Measurements from ENCODE around the gene ECE1.
"Not testable (repeated sequence)": the region's sequence is repeated elsewhere in the genome, so short reads cannot be mapped to it uniquely, and the experiment has no call there.

Gene ECE1

DNA sequence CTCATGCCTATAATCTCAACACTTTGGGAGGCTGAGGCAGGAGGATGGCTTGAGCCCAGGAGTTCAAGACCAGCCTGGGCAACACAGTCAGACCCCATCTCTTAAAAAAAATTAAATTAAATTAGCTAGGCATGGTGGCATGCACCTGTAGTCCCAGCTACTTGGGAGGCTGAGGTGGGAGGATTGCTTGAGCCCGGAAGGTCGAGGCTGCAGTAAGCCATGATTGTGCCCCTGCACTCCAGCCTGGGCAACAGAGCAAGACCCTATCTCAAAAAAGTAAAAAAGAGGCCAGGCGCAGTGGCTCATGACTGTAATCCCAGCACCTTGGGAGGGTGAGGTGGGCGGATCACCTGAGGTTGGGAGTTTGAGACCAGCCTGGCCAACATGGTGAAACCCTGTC lies 8.2 kb downstream of the ECE1 start:
- H3K36me3 Mint-ChIP-seq (ENCODE audit: low read depth) = peaks cover 27% of the 10 kb centered on the region
- not testable (repeated sequence) for H3K4me3 Mint-ChIP-seq; H3K9me3 Mint-ChIP-seq; H3K27me3 Mint-ChIP-seq (ENCODE audit: low read depth); H3K27ac Mint-ChIP-seq
- peaks cover 39% of the 10 kb centered on the region for H3K4me1 Mint-ChIP-seq (ENCODE audit: low read depth)

DNA sequence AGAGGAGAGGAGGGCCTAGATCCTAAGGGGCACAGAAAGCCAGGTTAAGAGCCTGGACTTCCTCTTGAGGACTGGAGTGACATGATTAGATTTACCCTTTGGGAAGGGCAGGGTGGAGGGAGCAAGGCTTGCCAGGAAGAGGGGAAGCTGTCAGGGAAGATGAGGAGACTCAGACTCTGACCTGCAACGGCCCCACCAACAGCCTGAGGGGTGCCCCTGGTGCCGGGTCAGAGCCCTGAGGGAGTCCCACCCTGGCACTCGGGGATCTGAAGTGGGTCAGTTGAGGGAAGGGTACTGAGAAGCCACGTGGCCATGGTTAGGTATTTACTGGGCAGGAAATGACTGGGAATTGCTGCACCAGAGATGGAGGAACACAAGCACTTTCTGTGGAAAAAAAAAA lies 9.8 kb downstream of the ECE1 start:
- Mint-ChIP-seq H3K9me3 (no peaks in the 10 kb centered on the region), H3K27me3 (ENCODE audit: low read depth) (no peaks in the 10 kb centered on the region), H3K4me1 (ENCODE audit: low read depth) (peaks cover 39% of the 10 kb centered on the region), H3K4me3 (peak overlapping the region; percentile 84), H3K36me3 (ENCODE audit: low read depth) (peaks cover 25% of the 10 kb centered on the region), H3K27ac (peak overlapping the region; percentile 98)

DNA sequence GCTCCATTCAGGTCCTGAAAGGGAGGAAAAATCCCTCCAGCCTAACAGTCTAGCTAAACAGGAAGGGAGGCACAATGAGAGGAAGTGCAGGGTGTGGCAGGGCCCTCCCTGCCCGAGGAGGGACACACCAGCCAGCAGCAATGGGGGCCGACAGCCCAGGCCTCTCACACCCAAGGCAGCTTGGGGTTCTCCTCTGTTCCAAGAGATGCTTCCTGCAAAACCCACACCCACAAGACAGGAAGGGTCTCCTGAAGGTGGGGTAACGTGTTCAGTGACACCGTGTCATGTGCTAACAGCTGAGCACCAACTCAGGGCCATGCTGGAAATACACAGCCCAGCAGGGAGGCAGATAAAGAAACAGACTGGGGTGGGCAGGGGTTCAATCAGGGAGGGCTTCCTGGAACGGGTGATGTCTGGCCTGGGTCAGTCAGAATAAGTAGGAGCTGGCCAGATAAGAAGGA lies 10.2 kb downstream of the ECE1 start:
- Mint-ChIP-seq H3K4me1 (ENCODE audit: low read depth) (peaks cover 39% of the 10 kb centered on the region), H3K9me3 (no peaks in the 10 kb centered on the region), H3K36me3 (ENCODE audit: low read depth) (peaks cover 25% of the 10 kb centered on the region), H3K27ac (peak overlapping the region; percentile 98), H3K27me3 (ENCODE audit: low read depth) (no peaks in the 10 kb centered on the region), H3K4me3 (peak overlapping the region; percentile 84)

DNA sequence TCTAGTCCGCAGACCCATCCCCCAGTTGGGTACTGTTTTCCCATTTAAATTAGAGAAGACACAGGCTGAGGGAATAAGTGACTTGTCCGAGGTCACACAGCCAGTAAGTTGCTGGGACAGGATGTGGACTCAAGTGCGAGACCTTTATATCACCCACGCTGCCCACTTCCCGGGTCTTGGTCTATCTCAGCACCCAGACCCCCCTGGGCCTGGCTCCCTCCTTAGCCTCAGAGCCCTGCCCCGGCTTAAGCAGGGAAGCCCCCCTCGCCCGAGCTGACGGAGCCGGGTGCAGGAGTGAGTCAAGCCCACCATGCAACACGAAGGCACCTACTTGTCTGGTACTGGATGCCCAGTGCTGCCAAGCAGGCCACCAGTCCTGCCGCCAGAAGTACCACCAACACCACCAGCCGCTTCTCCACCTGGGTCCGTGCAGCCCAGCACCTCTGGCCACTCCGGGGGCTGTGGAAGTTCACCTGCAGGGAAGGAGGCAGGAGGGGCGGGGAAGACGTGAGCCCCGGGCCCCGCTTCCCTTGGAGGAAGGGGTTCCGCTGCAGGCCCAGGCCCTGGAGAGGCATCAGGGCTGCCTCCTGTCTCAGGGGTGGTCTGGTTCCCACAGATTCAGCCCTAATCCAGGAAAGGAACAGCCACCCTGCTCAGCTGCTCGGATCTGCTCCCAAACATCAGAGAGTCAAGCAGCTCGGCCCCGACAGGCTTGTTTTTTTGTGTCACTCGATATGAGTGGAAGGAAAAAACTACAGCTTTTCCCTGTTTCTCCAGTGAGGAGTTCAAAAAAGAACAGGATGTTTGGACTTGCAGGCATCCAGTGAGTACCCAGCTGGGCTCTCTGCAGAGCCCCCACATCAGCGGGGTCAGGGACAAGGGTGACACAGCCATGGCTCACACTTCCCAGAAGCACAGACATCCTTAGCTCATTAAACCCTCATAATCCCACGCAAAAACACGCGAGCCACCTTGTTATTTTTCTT lies 11.1 kb downstream of the ECE1 start:
- Mint-ChIP-seq H3K27ac (peak overlapping the region; percentile 98), H3K4me1 (ENCODE audit: low read depth) (peaks cover 40% of the 10 kb centered on the region), H3K4me3 (peak overlapping the region; percentile 84), H3K36me3 (ENCODE audit: low read depth) (peaks cover 28% of the 10 kb centered on the region), H3K9me3 (no peaks in the 10 kb centered on the region), H3K27me3 (ENCODE audit: low read depth) (no peaks in the 10 kb centered on the region)

DNA sequence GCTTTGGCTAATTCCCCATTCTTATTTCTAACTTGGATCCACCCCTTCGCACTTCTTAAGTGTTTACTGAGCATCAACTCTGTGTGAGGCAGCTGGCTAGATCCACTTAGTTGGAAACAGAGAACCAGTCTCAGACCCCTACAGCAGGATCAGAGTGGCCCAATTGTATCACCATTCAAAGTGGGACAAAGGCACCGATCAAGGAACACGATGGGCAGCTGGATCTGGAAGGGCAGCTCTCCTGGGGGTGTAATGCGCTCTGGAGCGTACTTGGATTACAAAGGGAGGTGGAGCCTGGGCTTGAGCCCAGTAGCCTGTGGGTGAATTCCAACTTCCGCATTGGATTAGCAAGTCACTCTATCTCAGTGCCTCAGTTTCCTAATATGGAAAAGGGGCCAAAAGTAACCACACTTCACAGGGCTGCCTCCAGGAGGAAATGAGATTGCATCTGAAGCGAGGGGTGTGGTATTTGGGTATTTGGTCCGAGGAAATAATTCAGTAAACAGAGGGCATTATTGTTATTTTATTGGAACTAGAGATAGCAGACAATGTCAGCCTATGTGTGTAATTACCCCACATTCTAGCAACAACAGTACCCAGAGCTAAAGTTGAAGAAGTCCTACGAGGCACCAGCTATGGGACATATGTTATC lies 11.9 kb downstream of the ECE1 start:
- Mint-ChIP-seq H3K4me3 (no peak overlapping the region), H3K36me3 (ENCODE audit: low read depth) (peaks cover 26% of the 10 kb centered on the region), H3K9me3 (no peaks in the 10 kb centered on the region), H3K27ac (no peak overlapping the region), H3K4me1 (ENCODE audit: low read depth) (peaks cover 40% of the 10 kb centered on the region), H3K27me3 (ENCODE audit: low read depth) (no peaks in the 10 kb centered on the region)

DNA sequence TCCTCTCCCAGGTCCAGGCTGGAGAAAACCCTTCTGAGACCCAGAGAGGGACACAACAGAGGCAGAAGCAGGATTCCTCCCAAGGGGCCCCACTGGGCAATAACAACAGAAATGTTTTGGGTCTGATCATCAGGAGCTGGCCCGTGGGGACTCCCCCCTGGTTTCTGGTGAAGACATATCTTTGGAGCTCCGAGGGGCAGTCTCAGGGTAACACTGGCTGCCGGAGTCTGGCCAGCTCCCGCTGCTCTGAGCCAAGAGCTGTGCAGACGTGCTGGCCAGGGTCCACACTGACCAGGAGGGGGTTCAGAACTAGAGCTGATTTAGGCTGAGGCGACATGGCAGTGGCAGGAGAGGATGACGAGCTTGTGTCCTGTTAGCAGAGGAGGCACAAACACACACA lies 13.1 kb downstream of the ECE1 start:
- Mint-ChIP-seq H3K27me3 (ENCODE audit: low read depth) (no peaks in the 10 kb centered on the region), H3K9me3 (no peaks in the 10 kb centered on the region), H3K36me3 (ENCODE audit: low read depth) (peaks cover 29% of the 10 kb centered on the region), H3K4me3 (no peak overlapping the region), H3K27ac (peak overlapping the region; percentile 43), H3K4me1 (ENCODE audit: low read depth) (peaks cover 37% of the 10 kb centered on the region)

DNA sequence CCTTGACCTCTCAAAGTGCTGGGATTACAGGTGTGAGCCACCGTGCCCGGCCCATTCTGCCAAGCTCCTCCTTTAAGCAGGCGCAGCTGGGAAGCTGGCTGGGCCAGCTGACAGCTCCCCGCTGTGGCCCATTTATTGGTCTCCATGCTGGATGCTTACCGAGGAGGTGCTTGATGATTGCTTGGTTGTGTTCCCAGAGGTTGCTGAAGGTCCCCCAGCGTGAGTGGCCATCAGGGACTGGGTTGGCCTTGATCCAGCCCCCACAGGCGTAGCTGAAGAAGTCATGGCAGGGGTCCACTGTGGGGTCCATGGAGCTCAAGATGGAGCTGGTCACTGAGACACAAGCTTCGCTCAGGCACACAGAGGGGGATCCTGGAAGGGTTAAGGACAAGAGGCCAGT lies 17.7 kb downstream of the ECE1 start:
- no peaks in the 10 kb centered on the region for H3K27me3 Mint-ChIP-seq (ENCODE audit: low read depth)
- peaks cover 44% of the 10 kb centered on the region for H3K36me3 Mint-ChIP-seq (ENCODE audit: low read depth)

DNA sequence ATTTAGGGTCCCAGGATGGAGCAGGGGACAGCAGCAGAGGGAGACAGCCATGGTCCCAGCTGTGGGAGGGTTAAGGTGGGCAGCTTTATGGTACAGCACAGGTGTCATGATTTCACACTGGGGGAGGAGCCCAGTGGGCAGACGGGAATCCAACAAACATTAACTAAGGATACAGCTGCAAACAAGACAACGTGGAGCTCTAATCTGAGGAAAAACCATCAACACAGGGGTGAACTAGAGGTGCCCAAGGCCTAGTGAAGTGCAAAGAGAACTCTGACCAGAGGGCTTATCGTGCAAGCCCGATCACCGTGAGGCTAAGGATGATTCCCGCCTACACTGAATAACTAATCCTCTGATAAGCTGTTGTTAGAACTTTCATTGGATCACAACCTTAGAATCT lies 18.7 kb downstream of the ECE1 start:
- Mint-ChIP-seq H3K4me3 (no peak overlapping the region), H3K4me1 (ENCODE audit: low read depth) (peaks cover 17% of the 10 kb centered on the region), H3K27ac (peak overlapping the region; percentile 26), H3K9me3 (no peaks in the 10 kb centered on the region), H3K27me3 (ENCODE audit: low read depth) (no peaks in the 10 kb centered on the region), H3K36me3 (ENCODE audit: low read depth) (peaks cover 46% of the 10 kb centered on the region)

More for the DNA sequence above, 17.7 kb downstream of the ECE1 start:
- no peaks in the 10 kb centered on the region for H3K9me3 Mint-ChIP-seq
- H3K4me3 Mint-ChIP-seq = no peak overlapping the region
- peaks cover 17% of the 10 kb centered on the region for H3K4me1 Mint-ChIP-seq (ENCODE audit: low read depth)
- no peak overlapping the region for H3K27ac Mint-ChIP-seq

DNA sequence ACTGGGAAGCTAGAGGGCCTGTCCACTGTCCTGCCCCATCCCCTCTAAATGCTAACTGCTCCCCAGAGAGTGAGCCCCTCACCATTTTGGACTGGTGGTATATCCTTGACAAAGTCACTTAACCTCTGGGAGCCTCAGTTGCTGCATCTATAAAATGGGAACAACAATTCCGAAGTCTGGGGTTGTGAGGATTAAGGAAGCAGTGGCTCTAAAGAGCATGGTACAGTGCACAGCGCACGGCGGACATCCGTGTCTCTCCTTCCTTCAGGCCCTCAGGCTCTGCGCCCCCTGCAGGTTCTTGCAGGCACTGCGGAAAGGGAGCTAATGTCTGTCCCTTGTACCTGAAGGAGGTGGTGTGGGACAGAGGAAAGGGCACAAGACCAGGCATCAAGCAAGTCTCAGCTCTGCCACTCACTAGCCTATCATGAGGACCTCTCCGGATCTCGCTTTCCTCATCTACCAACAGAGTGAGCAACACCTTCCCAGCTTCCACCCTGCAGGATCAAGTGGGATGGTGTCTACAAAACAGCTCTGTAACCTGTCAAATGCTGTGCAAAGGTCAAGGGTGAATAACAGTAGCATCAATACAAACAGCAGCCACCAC lies 20.1 kb downstream of the ECE1 start:
- no peak overlapping the region for H3K4me3 Mint-ChIP-seq
- H3K9me3 Mint-ChIP-seq = no peaks in the 10 kb centered on the region
- H3K36me3 Mint-ChIP-seq (ENCODE audit: low read depth) = peaks cover 46% of the 10 kb centered on the region
- no peak overlapping the region for H3K27ac Mint-ChIP-seq
- H3K4me1 Mint-ChIP-seq (ENCODE audit: low read depth) = peaks cover 17% of the 10 kb centered on the region
- no peaks in the 10 kb centered on the region for H3K27me3 Mint-ChIP-seq (ENCODE audit: low read depth)

DNA sequence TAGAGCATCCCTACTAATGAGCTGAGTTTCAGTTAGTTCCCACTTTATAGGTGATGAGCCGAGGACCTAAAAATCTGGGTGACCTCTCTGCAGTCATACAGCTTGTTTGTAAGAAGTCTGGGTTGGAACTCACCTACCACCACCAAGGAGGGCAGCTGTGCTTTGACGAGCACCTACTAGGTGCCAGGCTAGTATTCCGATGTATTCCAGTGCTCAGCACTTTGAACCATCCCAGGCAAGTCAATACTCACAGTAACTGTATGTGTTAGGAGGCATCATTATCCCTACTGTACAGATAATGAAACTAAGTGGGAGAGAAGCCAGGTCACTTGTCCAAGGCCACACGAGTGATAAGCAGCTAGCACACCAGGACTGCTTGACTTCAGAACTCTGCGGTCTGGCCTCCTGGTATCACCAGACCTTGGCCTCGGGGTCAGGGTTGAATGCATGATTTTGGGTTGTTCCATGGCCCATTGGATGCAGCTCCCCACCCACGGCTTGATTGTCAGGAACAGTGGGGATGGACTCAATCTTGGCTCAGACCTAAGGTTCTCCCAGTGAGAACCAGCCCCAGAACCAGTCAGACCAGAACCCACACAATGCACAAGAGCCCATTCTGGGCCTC lies 20.7 kb downstream of the ECE1 start:
- Mint-ChIP-seq H3K4me3 (no peak overlapping the region), H3K27ac (no peak overlapping the region), H3K36me3 (ENCODE audit: low read depth) (peaks cover 46% of the 10 kb centered on the region), H3K4me1 (ENCODE audit: low read depth) (peaks cover 15% of the 10 kb centered on the region), H3K27me3 (ENCODE audit: low read depth) (no peaks in the 10 kb centered on the region), H3K9me3 (no peaks in the 10 kb centered on the region)

DNA sequence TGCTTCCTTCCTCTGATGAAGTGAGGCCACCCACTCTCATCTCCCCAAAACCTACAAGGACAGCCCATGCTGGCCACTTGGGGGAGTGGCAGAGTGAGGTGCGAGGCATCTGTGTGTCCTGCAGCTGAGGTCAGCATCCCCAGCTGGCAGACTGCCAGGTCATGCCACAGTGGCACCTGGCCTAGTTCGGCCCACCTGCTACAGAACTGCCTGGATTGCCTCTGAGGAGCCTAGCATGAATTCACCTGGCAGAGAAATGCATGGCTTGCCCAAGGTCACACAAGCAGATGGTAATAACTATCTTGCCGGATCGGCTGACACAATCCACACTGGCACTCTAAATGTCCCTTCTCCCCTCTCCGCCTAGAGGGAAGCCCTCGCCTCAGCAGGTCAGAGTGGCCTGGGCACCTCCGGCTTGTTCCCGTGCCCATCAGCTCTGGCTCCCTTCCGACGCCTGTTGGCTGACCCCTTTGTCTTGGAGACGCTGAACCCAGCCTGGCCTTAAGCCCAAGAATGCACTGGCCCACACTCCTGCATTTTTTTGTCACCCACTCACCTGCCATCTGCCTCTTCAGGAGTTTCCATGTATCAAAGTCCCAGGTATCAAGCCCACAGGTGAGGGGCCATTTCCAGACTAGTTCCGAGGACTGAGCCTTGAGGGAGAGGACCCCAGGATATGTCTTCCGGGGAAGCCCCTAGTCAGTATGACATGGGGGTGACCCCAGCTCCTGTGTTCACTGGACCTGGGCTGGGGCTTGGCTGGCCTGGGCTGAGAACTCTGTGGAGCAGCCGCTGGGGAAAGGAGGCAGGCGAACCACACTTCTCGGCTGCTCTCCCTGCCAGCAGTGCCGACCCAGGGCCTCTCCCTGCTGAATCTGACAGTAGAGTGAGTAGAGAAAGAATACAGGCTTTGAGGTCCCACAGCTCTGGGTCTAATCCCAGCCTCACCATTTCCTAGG lies 21.7 kb downstream of the ECE1 start:
- peaks cover 12% of the 10 kb centered on the region for H3K4me1 Mint-ChIP-seq (ENCODE audit: low read depth)
- H3K36me3 Mint-ChIP-seq (ENCODE audit: low read depth) = peaks cover 42% of the 10 kb centered on the region
- no peaks in the 10 kb centered on the region for H3K27me3 Mint-ChIP-seq (ENCODE audit: low read depth)
- H3K4me3 Mint-ChIP-seq = no peak overlapping the region
- H3K27ac Mint-ChIP-seq = no peak overlapping the region
- H3K9me3 Mint-ChIP-seq = no peaks in the 10 kb centered on the region

DNA sequence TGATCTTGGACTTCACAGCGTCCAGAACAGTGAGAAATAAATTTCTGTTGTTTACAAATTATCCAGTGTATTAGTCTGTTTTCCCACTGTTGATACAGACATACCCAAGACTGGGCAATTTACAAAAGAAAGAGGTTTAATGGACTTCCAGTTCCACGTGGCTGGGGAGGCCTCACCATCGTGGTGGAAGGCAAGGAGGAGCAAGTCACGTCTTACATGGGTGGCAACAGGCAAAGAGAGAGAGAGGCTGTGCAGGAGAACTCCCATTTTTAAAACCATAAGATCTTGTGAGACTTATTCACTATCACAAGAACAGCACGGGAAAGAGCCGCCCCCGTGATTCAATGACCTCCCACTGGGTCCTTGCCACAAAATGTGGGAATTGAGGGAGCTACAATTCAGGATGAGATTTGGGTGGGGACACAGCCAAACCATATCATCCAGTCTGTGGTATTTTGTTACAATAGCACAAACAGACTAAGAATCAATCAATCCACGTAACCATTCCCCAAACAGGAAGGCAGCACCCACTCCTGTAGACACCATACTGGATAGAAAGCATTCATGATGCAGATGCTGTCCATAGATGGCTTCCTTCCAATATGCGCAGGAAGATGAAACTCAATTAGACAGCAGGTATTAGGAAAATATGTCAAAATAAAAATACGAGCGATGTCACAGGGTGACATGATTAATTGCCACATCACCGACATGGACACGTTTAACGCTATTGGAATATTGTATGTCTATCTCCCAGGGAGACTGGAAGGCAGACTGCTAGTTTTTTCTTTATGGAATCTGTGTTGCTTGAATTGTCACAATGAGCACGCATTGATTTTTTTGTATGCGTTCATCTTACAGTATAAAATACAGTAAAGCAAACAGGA lies 22.8 kb downstream of the ECE1 start:
- Mint-ChIP-seq H3K27ac (no peak overlapping the region), H3K4me1 (ENCODE audit: low read depth) (peaks cover 14% of the 10 kb centered on the region), H3K36me3 (ENCODE audit: low read depth) (peaks cover 35% of the 10 kb centered on the region), H3K27me3 (ENCODE audit: low read depth) (no peaks in the 10 kb centered on the region), H3K4me3 (no peak overlapping the region), H3K9me3 (no peaks in the 10 kb centered on the region)

All from T-helper 1 cell treated with Interleukin-12 subunit alpha and Interleukin-12 subunit beta and Interleukin-4 antibody, amounts not matched to agents 30 μg/mL and 1 μg/mL, for 36 hours (primary cell).